Mesodermal cell (in vitro differentiated cells): Measurements from ENCODE around the gene XG.
"Not testable (repeated sequence)": the region's sequence is repeated elsewhere in the genome, so short reads cannot be mapped to it uniquely, and the experiment has no call there.

Experiments
- H3K27ac ChIP-seq: 2 replicates; pipeline ENCODE4 v1.7.0; 2013; ENCODE audit warnings: mild to moderate bottlenecking, low read depth, low read length, moderate library complexity; ENCODE audit not compliant: severe bottlenecking
- H3K36me3 ChIP-seq: 2 replicates; pipeline ENCODE4 v1.7.1; 2013; ENCODE audit warnings: mild to moderate bottlenecking, low read length, moderate library complexity; ENCODE audit not compliant: control insufficient read depth, insufficient read depth
- H3K4me1 ChIP-seq: one replicate; pipeline ENCODE4 v1.7.1; 2013; ENCODE audit warnings: mild to moderate bottlenecking, low read length; ENCODE audit not compliant: insufficient read depth, control insufficient read depth, poor library complexity, severe bottlenecking
- H3K4me3 ChIP-seq: 2 replicates; pipeline ENCODE4 v1.7.0; 2013; ENCODE audit warnings: low read length, control low read depth, mild to moderate bottlenecking; ENCODE audit not compliant: insufficient read depth, poor library complexity, severe bottlenecking; ENCODE audit errors: extremely low read depth
- H3K9me3 ChIP-seq: 2 replicates; pipeline ENCODE4 v1.7.1; 2013; ENCODE audit warnings: mild to moderate bottlenecking, low read length, moderate library complexity; ENCODE audit not compliant: control insufficient read depth
- WGBS, 2 experiments: methylation state at CpG; one replicate each; pipeline ENCODE4 v1.1.5; 2013; ENCODE audit warnings: missing lambda C conversion rate in 2 of 2; ENCODE audit not compliant: insufficient coverage in 2 of 2; 5-methylcytosine and 5-hydroxymethylcytosine counted together

The XG gene

GRCh38 chrX:2712890-2713840, 38.7 kb upstream of the XG start:
- H3K27ac ChIP-seq = no peak overlapping the region
- no peak overlapping the region for H3K4me3 ChIP-seq
- no peaks in the 10 kb centered on the region for H3K9me3 ChIP-seq
- WGBS, 2 experiments = 93% methylated on average over 6 to 9 of the region's 13 CpGs
- H3K4me1 ChIP-seq = peaks cover 27% of the 10 kb centered on the region
- H3K36me3 ChIP-seq = peaks cover 70% of the 10 kb centered on the region

DNA sequence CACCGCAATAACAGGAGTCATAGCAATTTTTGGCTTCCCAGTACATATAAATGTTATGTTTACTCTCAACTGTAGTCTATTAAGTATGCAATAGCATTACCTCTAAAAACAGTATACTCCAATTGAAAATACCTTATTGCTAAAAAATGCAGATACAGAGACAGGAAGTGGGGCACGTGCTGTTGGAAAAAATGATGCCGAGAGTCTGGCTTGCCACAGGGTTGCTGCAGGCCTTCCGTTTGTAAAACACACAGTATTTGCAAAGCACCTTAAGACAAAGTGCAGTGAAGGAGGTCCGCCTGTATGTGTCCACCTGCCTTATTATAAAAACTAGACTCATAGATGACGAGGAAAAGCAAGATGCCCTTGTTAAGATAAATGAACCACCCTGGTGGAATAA, 37.3 kb upstream of the XG start:
- H3K27ac ChIP-seq = peak overlapping the region; percentile 84
- peaks cover 77% of the 10 kb centered on the region for H3K36me3 ChIP-seq
- 94 to 100% methylated on average over 2 to 3 of the region's 6 CpGs for WGBS, 2 experiments
- no peaks in the 10 kb centered on the region for H3K9me3 ChIP-seq
- no peak overlapping the region for H3K4me3 ChIP-seq
- peaks cover 14% of the 10 kb centered on the region for H3K4me1 ChIP-seq

- H3K4me1 ChIP-seq = peaks cover 9% of the 10 kb centered on the region
- H3K4me3 ChIP-seq = no peak overlapping the region
- H3K36me3 ChIP-seq = peaks cover 83% of the 10 kb centered on the region
- peak overlapping the region; percentile 84 for H3K27ac ChIP-seq
- 77 to 81% methylated on average over 6 of the region's 11 CpGs for WGBS, 2 experiments
- H3K9me3 ChIP-seq = no peaks in the 10 kb centered on the region
These were observed 36.7 kb upstream of the XG start for GRCh38 chrX:2715066-2715600.

- H3K9me3 ChIP-seq = no peaks in the 10 kb centered on the region
- H3K36me3 ChIP-seq = peaks cover 92% of the 10 kb centered on the region
- H3K4me3 ChIP-seq = no peak overlapping the region
- H3K4me1 ChIP-seq = peaks cover 9% of the 10 kb centered on the region
- WGBS, 2 experiments = 85 to 100% methylated on average over 4 of the region's 5 CpGs
- H3K27ac ChIP-seq = no peak overlapping the region
These were observed 34.5 kb upstream of the XG start for GRCh38 chrX:2717312-2717711.

- Histone ChIP-seq H3K4me3 (no peak overlapping the region), H3K27ac (no peak overlapping the region), H3K4me1 (peaks cover 6% of the 10 kb centered on the region), H3K36me3 (peaks cover 93% of the 10 kb centered on the region), H3K9me3 (no peaks in the 10 kb centered on the region)
- 100% methylated on average over 1 to 2 of the region's 2 CpGs for whole genome bisulfite sequencing, 2 experiments
These were observed 33.0 kb upstream of the XG start for GRCh38 chrX:2718821-2719220.

DNA sequence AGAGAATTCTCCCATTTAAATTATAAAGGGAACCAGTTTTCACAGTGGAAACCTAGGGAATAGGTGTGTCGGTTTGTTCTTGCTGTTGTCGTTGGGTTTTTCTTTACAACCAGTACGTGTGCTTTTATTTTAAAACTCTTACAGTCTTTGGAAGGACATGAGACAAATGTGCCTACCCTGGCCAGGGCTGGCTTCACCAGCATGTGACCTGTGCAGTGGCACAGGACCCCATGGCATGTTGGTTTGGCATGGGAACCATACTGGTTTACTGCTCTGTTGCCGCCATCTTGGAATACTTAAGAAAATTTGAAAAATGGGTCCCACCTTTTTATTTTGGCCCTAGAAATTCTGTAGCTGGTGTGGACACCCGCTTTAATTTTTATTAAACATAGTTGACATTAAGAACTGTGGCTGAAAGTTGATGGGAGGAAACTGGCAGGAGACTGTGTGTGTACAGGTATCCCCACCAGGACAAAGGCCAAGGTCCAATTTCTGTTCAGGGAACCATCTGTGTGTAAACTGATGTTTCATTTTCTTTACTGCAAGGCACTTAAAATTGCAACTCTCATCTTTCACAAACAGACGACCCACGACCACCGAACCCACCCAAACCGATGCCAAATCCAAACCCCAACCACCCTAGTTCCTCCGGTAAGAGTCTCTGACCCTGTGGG, 31.9 kb upstream of the XG start:
- 96 to 98% methylated on average over 5 to 8 of the region's 10 CpGs for WGBS, 2 experiments
- Histone ChIP-seq H3K9me3 (no peaks in the 10 kb centered on the region), H3K4me1 (no peaks in the 10 kb centered on the region), H3K36me3 (peaks cover 96% of the 10 kb centered on the region), H3K4me3 (no peak overlapping the region), H3K27ac (no peak overlapping the region)

GRCh38 chrX:2723286-2723879, 28.5 kb upstream of the XG start:
- H3K27ac ChIP-seq = no peak overlapping the region
- H3K4me3 ChIP-seq = no peak overlapping the region
- H3K4me1 ChIP-seq = no peaks in the 10 kb centered on the region
- no peaks in the 10 kb centered on the region for H3K9me3 ChIP-seq
- WGBS, 2 experiments = 95 to 97% methylated on average over 16 of the region's 20 CpGs
- H3K36me3 ChIP-seq = peaks cover 96% of the 10 kb centered on the region

GRCh38 chrX:2727264-2727663, 24.6 kb upstream of the XG start:
- not testable (repeated sequence) for H3K4me1 ChIP-seq, H3K4me3 ChIP-seq, H3K27ac ChIP-seq, H3K9me3 ChIP-seq
- peaks cover 92% of the 10 kb centered on the region for H3K36me3 ChIP-seq
- WGBS, 2 experiments = 95 to 99% methylated on average over 8 to 9 of the region's 11 CpGs

DNA sequence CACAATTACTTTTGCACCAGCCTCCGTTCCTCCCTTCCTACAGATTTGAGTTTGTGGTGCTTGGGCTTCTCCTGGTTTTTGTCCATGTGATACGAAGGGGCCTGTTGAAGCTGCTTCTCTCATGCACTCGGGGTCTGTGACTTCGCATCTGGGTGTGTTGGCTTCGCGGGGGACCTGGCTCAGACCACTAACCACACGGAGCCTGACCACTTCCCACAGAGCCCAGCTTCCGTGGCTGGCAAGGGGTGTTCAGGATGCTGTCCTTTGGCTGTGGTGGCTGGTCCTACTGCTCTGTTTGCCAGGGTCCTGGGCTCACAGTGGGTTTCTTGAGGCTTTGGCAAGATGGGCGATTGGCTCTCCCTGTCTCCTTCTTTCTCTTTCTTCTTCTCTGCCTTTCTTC, 19.8 kb upstream of the XG start:
- H3K4me1 ChIP-seq = no peaks in the 10 kb centered on the region
- H3K9me3 ChIP-seq = peaks cover 8% of the 10 kb centered on the region
- 97% methylated on average over 8 of the region's 9 CpGs for WGBS, 2 experiments
- no peak overlapping the region for H3K4me3 ChIP-seq
- peaks cover 91% of the 10 kb centered on the region for H3K36me3 ChIP-seq
- no peak overlapping the region for H3K27ac ChIP-seq

- H3K27ac ChIP-seq = no peak overlapping the region
- peaks cover 8% of the 10 kb centered on the region for H3K9me3 ChIP-seq
- H3K4me1 ChIP-seq = no peaks in the 10 kb centered on the region
- no peak overlapping the region for H3K4me3 ChIP-seq
- H3K36me3 ChIP-seq = peaks cover 90% of the 10 kb centered on the region
These were observed 19.2 kb upstream of the XG start for GRCh38 chrX:2732649-2733048.
